Hepatic stellate cell (primary cell): ENCODE data around the gene UNC93A.
"Not testable (repeated sequence)": the region's sequence is repeated elsewhere in the genome, so short reads cannot be mapped to it uniquely, and the experiment has no call there.

Experiments
- DNase-seq: peaks from one replicate; pipeline ENCODE4 v3.0.0; 2011; ENCODE audit warnings: low spot score

UNC93A gene

GRCh38 chr6:167293590-167294091, 2.5 kb downstream of the UNC93A start:
- DNase-seq: no peak

DNA sequence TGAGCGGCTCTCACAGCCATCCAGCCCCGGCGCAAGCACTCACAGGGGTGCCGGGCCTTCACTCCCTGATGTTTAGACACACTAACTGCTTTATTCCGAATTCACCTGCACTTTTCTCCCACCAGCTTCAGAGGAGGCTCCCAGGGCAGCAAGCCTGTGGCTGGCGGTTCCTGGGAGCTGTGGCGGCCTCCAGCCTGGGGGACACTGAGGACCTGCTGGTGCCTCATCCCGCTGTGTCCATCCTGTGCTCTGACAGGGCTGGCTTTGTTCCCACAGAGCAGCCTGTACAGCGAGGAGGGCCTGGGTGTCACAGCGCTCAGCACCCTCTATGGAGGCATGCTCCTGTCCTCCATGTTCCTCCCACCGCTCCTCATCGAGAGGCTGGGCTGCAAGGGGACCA, 3.1 kb downstream of the UNC93A start:
- no peak for DNase-seq

- no peak for DNase-seq
Measured at GRCh38 chr6:167294651-167295494, 3.8 kb downstream of the UNC93A start.

DNA sequence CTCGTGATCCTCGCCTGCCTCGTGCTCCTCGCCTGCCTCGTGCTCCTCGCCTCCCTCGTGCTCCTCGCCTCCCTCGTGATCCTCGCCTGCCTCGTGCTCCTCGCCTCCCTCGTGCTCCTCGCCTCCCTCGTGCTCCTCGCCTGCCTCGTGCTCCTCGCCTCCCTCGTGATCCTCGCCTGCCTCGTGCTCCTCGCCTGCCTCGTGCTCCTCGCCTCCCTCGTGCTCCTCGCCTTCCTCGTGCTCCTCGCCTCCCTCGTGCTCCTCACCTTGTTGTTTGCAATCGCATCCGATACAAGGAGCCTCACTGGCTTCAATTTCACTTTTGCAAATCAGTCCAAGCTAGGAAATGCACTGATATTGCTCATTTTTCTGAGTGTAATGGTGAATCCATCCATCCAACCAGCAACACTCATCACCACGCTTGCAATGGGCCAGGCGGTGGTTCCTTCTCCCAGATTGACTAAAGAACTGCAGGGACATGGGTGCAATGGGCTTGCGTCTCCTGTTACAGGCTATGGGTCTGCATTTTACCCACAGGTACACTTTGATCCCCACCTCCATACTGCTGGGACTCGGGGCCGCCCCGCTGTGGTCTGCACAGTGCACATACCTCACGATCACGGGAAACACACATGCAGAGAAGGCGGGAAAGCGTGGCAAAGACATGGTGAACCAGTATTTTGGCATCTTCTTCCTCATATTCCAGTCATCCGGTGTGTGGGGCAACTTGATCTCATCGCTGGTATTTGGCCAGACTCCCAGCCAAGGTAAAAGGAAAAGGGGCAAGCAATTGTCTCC, 4.6 kb downstream of the UNC93A start:
- DNase-seq: no peak

- no peak for DNase-seq
Measured at GRCh38 chr6:167296293-167296690, 5.2 kb downstream of the UNC93A start.

- DNase-seq: no peak
Measured at GRCh38 chr6:167296902-167297301, 5.8 kb downstream of the UNC93A start.

DNA sequence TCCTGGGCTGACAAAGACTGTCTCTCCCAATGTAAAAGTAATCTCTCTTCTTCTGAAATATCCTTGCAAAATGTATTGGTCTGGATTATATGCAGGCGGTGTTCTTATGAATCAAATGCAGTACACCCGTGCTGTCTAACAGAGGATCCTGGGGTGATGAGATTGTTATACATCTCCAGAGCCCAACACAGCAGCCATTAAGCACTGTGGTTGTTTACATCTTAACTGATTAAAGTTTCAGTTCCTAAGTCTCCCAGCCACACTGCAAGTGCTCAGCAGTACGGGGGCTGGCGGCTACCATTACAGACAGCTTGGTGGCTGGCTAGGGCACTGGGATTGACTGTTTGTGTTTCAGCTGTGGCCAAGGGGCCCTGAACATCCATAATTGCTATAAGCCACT, 7.0 kb downstream of the UNC93A start:
- no peak for DNase-seq

GRCh38 chr6:167299641-167300308, 8.7 kb downstream of the UNC93A start:
- DNase-seq: no peak

- DNase-seq: no peak
Measured at GRCh38 chr6:167300902-167301777, 10.0 kb downstream of the UNC93A start.

DNA sequence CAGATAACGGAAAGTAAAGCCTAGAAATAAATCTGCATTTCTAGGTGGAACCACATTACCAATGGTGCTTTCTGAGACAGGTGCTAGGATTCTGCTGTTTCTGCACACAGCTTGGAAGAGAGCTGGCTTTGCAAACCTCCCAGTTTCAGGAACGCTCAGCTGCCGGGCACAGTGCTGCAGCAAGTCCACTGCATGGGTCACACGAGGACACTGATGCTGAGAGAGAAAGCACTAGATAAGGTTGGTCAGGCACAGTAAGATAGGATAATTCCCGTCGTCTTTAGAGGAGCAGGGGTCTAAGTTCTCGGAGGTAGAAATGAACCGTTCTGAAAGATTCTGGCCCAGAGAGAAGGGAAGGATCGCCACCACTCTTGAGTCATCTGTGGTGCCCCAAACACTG, 11.0 kb downstream of the UNC93A start:
- no peak for DNase-seq

DNA sequence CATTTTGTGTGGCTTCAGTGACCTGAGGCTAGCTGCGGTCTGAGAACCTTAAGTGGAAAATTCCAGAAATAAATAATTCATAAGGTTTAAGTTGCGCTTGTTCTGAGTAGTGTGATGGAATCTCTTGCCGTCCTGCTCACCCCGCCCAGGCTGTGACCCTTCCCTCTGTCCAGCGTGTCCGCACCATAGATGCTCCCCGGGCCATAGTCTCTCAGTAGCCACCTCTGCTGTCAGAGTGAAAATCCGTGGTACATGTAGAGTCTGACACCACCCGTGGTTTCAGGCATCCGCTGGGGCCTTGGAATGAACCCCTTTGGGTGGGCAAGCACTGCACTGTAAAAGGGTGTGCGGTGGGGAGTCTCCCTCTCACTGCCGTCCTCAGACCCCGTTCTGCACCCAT, 11.7 kb downstream of the UNC93A start:
- DNase-seq: no peak

DNA sequence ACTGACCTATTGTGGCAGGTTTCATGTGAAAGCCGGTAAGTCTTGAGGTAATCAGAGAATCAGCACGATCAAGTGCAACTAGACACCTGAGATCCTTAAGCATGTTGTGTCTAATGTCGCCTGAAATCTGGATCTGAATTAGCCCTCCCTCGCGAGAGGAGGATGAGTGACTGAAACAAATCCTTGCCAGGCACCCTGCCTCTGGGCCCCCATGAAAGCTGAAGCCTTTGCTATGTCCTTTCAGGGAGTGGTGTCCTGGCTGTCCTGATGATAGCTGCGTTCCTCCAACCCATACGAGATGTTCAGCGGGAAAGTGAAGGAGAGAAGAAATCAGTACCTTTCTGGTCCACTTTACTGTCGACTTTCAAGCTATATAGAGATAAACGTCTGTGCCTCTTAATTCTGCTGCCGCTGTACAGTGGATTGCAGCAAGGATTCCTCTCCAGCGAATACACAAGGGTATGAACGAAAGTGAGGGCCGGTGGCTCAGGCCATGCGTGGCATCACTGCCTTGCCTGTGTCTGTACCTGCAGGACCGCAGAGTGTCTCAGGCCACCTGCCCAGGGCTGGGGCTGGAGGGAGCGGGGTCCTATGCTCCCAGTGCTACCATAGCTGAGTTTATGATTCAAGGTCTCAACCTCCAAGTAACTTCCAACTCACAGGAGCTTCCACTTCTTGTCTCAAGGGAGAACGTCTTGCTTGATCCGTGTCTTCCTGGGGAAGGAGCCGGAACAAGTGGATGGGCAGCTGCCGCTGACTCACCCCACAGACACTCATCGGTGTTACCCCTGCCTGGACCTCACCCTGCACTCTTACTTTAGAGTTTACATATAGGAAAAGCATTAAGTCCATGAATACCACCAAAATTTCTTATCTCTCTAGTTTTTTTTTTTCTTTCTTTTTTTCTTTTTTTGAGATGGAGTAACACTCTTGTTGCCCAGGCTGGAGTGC, 12.8 kb downstream of the UNC93A start:
- DNase-seq: no peak

- DNase-seq: no peak
Measured at GRCh38 chr6:167304912-167305311, 13.8 kb downstream of the UNC93A start.

DNA sequence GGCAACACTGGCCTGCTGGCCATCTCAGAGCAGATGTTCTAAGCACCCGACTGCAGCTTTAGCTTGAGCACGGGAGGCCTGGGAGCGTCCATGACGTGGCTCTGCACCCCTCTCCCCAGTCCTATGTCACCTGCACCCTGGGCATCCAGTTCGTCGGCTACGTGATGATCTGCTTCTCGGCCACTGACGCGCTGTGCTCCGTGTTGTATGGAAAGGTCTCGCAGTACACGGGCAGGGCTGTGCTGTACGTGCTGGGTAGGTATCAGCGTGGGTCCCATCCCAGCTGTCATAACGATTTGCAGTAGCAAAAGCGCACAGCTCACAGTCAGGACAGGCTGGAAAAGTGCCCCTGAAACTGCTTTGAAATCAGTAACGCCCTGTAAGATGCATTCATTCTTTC, 14.7 kb downstream of the UNC93A start:
- no peak for DNase-seq

- DNase-seq: no peak
Measured at GRCh38 chr6:167306401-167306998, 15.4 kb downstream of the UNC93A start.

DNA sequence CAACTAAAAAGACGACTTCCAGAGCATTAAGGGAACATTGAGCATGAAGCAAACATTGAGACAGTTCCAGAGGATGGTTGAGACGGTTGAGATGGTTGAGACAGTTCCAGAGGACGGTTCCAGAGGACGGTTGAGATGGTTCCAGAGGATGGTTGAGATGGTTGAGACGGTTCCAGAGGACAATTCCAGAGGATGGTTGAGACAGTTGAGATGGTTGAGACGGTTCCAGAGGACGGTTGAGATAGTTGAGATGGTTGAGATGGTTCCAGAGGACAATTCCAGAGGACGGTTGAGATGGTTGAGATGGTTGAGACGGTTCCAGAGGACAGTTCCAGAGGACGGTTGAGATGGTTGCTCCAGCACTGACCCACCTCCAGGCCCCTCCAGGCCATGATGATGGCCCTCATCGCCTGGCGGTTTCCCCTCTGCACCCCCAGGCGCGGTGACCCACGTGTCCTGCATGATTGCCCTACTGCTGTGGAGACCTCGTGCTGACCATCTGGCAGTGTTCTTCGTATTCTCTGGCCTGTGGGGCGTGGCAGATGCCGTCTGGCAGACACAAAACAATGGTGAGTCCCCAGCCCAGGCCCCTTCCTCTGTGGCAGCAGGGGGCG, 16.3 kb downstream of the UNC93A start:
- no peak for DNase-seq

DNA sequence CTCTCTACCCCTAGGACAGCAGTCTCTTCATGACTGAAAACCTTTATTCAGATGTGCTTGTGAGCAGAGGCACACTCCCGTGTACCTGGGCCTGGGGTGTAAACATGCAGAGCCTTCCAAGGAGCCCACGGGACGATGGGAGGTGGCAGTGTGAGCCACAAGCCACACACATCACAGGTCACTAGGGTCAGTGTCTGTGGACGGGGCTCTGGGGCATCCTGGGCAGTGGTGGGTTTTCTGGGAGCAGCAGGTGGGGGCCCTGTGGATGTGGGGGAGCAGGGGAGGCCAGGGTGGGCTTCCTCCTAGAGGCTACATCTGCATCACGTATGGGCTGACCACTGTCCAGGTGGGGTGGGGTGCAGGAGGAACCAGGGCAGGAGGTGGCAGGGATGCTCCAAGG, 17.1 kb downstream of the UNC93A start:
- DNase-seq: no peak

GRCh38 chr6:167309355-167310192, 18.5 kb downstream of the UNC93A start:
- not testable (repeated sequence) for DNase-seq

- no peak for DNase-seq
Measured at GRCh38 chr6:167311286-167311685, 20.2 kb downstream of the UNC93A start.
